ENCODE results near the gene NDUFAF2.
"Not testable (repeated sequence)": the region's sequence is repeated elsewhere in the genome, so short reads cannot be mapped to it uniquely, and the experiment has no call there.

The NDUFAF2 gene

DNA sequence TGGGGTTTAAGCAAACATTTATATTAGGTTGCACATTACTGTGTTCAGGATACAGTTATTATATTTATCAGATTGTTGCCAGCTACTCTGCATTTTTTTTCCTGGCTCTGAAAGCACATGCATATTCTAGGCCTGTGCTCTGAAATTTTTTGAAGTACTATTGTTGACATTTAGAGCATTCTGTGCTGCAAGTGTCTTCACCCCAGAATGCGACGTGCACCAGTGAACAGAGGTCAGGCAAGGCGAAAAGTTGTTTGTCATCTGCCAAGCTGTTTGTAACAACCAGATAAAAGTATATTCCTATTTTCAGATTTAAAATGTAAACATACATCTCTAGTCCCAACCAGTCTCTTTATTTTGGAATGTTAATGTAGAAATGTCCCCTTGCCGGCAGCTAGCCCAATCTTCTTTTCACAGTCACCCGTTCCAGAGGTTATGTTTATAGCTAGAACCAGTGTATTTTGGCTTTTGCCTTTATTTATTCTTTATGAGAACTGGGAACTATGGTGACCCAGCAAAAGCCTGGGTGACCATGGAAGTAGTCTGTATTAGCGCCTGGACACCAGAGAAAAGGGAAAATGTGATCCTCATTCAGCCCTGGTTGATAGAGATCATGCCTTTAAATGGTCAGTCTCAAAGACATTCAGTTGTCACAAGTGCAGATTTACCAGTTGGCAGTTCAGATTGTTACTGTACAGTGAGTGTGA is 84.6 kb downstream of the NDUFAF2 start (continued):
- TF ChIP-seq ZNF549 (tag by site-specific recombination; IDR thresholded peaks at IDR 0.05): no peak

DNA sequence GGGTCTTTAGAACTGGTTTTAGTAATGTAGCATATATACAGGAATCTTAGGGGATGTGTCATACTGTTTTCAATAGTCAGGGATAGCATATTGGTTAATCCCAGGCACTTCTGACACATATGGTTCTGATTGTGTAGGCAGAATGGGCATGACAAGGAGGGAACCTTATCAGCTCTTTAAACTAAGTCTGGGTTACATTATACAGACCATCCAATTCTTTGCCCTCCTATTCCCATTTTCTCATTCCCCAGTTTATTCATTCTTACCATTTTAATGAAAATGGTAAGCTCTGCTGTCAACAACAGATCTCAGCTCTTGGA is 85.1 kb downstream of the NDUFAF2 start:
- Histone ChIP-seq H3K27ac (ENCODE audit: extremely low read depth, low read depth, low read length) (no peak overlapping the region), H3K9me3 (ENCODE audit: control insufficient read depth, insufficient read depth, low read depth, low read length) (no peaks in the 10 kb centered on the region), H3K36me3 (ENCODE audit: control insufficient read depth in 2 of 2, insufficient read depth in 1 of 2, low read length in 2 of 2) (no peaks in the 10 kb centered on the region), H3K4me3 (ENCODE audit: low read depth, low read length) (no peak overlapping the region), H3K4me1 (ENCODE audit: control insufficient read depth, insufficient read depth, low read length) (no peaks in the 10 kb centered on the region)
- ChIA-PET POLR2A (no interaction called here), CTCF (interaction anchor here (0.6 kb wide), 1 partner anchor 965 kb away, joined by 3 read pairs; no protein-coding TSS in a partner anchor)
- TF ChIP-seq KLF9 (tag by site-specific recombination; IDR thresholded peaks at IDR 0.05; ENCODE audit: low read depth): no peak
- TF ChIP-seq ZFP37 (tag by site-specific recombination; IDR thresholded peaks at IDR 0.05): no peak
- TF ChIP-seq, protein P1, sequence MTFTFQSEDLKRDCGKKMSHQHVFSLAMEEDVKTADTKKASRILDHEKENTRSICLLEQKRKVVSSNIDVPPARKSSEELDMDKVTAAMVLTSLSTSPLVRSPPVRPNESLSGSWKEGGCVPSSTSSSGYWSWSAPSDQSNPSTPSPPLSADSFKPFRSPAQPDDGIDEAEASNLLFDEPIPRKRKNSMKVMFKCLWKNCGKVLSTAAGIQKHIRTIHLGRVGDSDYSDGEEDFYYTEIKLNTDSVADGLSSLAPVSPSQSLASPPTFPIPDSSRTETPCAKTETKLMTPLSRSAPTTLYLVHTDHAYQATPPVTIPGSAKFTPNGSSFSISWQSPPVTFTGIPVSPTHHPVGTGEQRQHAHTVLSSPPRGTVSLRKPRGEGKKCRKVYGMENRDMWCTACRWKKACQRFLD (tag by site-specific recombination; IDR thresholded peaks at IDR 0.05): no peak
- no peak for TF ChIP-seq ZNF416 (tag by site-specific recombination; IDR thresholded peaks at IDR 0.05)
- TF ChIP-seq ZNF560 (tag by site-specific recombination; IDR thresholded peaks at IDR 0.05; ENCODE audit: borderline replicate concordance): no peak
- no peak for TF ChIP-seq ZNF701 (tag by site-specific recombination; IDR thresholded peaks at IDR 0.05)
- no peak for TF ChIP-seq GLI4 (tag by site-specific recombination; IDR thresholded peaks at IDR 0.05)
- no peak for TF ChIP-seq ZBTB1 (tag by site-specific recombination; IDR thresholded peaks at IDR 0.05)
- no peak for TF ChIP-seq ZNF221 (tag by site-specific recombination; IDR thresholded peaks at IDR 0.05; ENCODE audit: borderline replicate concordance)
- TF ChIP-seq, protein P2, sequence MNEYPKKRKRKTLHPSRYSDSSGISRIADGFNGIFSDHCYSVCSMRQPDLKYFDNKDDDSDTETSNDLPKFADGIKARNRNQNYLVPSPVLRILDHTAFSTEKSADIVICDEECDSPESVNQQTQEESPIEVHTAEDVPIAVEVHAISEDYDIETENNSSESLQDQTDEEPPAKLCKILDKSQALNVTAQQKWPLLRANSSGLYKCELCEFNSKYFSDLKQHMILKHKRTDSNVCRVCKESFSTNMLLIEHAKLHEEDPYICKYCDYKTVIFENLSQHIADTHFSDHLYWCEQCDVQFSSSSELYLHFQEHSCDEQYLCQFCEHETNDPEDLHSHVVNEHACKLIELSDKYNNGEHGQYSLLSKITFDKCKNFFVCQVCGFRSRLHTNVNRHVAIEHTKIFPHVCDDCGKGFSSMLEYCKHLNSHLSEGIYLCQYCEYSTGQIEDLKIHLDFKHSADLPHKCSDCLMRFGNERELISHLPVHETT (tag by site-specific recombination; IDR thresholded peaks at IDR 0.05): no peak
- no peak for TF ChIP-seq ZNF510 (tag by site-specific recombination; IDR thresholded peaks at IDR 0.05; ENCODE audit: insufficient replicate concordance)
- TF ChIP-seq ZFP69B (tag by site-specific recombination; IDR thresholded peaks at IDR 0.05): no peak

DNA sequence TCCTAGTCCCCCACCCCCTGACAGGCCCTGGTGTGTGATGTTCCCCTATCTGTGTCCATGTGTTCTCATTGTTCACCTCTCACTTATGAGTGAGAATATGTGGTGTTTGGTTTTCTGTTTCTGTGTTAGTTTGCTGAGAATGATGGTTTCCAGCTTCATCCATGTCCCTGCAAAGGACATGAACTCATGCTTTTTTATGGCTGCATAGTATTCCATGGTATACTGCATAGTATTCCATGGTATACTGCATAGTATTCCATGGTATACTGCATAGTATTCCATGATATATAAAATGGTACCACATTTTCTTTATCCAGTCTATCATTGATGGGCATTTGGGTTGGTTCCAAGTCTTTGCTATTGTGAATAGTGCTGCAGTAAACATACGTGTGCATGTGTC is 86.3 kb downstream of the NDUFAF2 start:
- TF ChIP-seq ZNF146 (tag by site-specific recombination; IDR thresholded peaks at IDR 0.05): peak; percentile 87
- H3K9me3 ChIP-seq (ENCODE audit: control insufficient read depth, insufficient read depth, low read depth, low read length); H3K36me3 ChIP-seq (ENCODE audit: control insufficient read depth in 2 of 2, insufficient read depth in 1 of 2, low read length in 2 of 2); H3K4me1 ChIP-seq (ENCODE audit: control insufficient read depth, insufficient read depth, low read length); CTCF ChIA-PET; H3K4me3 ChIP-seq (ENCODE audit: low read depth, low read length); H3K27ac ChIP-seq (ENCODE audit: extremely low read depth, low read depth, low read length); POLR2A ChIA-PET: not testable (repeated sequence)

DNA sequence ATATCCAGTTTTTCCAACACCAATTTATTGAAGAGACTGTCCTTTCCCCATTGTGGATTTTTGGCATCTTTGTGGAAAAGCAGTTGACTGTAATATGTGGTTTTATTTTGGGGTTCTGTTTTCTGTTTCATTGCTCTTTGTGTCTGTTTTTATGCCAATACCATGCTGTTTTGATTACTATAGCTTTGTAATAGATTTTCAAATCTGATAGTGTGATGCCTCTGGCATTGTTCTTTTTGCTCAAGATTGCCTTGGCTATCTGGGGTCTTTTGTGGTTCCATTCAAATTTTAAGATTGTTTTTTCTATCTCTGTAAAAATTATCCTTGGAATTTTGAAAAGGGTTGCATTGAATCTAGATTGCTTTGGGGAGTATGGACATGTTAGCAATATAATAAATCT is 99.5 kb downstream of the NDUFAF2 start:
- ChIA-PET CTCF (interaction anchor here (0.6 kb wide), 1 partner anchor 11 kb away, joined by 3 read pairs; no protein-coding TSS in a partner anchor), POLR2A (no interaction called here)
- Histone ChIP-seq H3K27ac (ENCODE audit: extremely low read depth, low read depth, low read length) (no peak overlapping the region), H3K4me1 (ENCODE audit: control insufficient read depth, insufficient read depth, low read length) (no peaks in the 10 kb centered on the region), H3K36me3 (ENCODE audit: control insufficient read depth in 2 of 2, insufficient read depth in 1 of 2, low read length in 2 of 2) (no peaks in the 10 kb centered on the region), H3K4me3 (ENCODE audit: low read depth, low read length) (no peak overlapping the region), H3K9me3 (ENCODE audit: control insufficient read depth, insufficient read depth, low read depth, low read length) (no peaks in the 10 kb centered on the region; the same call in 1 of the 2 replicates)
- no peak for TF ChIP-seq RBAK (tag by site-specific recombination; IDR thresholded peaks at IDR 0.05)
- TF ChIP-seq, protein P3, sequence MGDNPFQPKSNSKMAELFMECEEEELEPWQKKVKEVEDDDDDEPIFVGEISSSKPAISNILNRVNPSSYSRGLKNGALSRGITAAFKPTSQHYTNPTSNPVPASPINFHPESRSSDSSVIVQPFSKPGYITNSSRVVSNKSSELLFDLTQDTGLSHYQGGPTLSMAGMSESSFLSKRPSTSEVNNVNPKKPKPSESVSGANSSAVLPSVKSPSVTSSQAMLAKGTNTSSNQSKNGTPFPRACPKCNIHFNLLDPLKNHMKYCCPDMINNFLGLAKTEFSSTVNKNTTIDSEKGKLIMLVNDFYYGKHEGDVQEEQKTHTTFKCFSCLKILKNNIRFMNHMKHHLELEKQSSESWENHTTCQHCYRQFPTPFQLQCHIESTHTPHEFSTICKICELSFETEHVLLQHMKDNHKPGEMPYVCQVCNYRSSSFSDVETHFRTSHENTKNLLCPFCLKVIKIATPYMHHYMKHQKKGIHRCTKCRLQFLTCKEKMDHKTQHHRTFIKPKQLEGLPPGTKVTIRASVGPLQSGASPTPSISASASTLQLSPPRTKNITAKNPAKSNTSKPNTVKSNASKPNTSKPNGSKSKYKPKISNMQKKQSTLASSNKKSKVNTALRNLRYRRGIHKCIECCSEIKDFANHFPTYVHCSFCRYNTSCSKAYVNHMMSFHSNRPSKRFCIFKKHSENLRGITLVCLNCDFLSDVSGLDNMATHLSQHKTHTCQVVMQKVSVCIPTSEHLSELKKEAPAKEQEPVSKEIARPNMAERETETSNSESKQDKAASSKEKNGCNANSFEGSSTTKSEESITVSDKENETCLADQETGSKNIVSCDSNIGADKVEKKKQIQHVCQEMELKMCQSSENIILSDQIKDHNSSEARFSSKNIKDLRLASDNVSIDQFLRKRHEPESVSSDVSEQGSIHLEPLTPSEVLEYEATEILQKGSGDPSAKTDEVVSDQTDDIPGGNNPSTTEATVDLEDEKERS (tag by site-specific recombination; IDR thresholded peaks at IDR 0.05): 0 out of 2 replicates have a peak, but pooled peaks have one; percentile 54

Measured in HEK293 (cell line).